ENCODE results near the gene MED10. TPM values are rescaled to one million over a fixed set of nuclear protein-coding genes. Genes with fewer than 3 reads are reported as not detected.
"Not testable (repeated sequence)": the region's sequence is repeated elsewhere in the genome, so short reads cannot be mapped to it uniquely, and the experiment has no call there.

Gene MED10
- total RNA-seq, 3 donors from 2014 or later (not counting 1 experiment from before 2014, with no cell fraction given), result 64.4 to 68.5 (median 64.5) TPM

GRCh38 chr5:6360323-6361072, 17.8 kb downstream of the MED10 start:
- no peaks in the 10 kb centered on the region for H3K27me3 Mint-ChIP-seq (ENCODE audit: low read depth in 2 of 2)
- H3K4me1 Mint-ChIP-seq, result peaks cover 6 to 10% of the 10 kb centered on the region in 2 donors
- no peaks in the 10 kb centered on the region for H3K36me3 Mint-ChIP-seq
- Histone ChIP-seq H3K27me3 (ENCODE audit: control insufficient read depth, insufficient read depth, low read length) (no peaks in the 10 kb centered on the region), H3K9me3 (ENCODE audit: control insufficient read depth, insufficient read depth, low read length) (no peaks in the 10 kb centered on the region), H3K36me3 (ENCODE audit: control insufficient read depth, insufficient read depth, low read length) (no peaks in the 10 kb centered on the region), H3K27ac (ENCODE audit: low read length) (no peak overlapping the region), H3K4me1 (ENCODE audit: control insufficient read depth, insufficient read depth, low read length) (peaks cover 14% of the 10 kb centered on the region), H3K4me3 (ENCODE audit: low read length) (no peak overlapping the region)
- no peak for ATAC-seq
- no peaks in the 10 kb centered on the region for H3K9me3 Mint-ChIP-seq
- no peak for TF ChIP-seq CTCF (IDR thresholded peaks at IDR 0.05)
- 90% methylated on average over 18 of the region's 18 CpGs for WGBS (ENCODE audit: insufficient coverage)
- H3K4me3 Mint-ChIP-seq, result no peak overlapping the region
- peak overlapping the region in 1 of 2 donors; percentile 77 for H3K27ac Mint-ChIP-seq
- intact Hi-C loops (cut with micrococcal nuclease), result no loop called here
- DNase-seq, result no peak

DNA sequence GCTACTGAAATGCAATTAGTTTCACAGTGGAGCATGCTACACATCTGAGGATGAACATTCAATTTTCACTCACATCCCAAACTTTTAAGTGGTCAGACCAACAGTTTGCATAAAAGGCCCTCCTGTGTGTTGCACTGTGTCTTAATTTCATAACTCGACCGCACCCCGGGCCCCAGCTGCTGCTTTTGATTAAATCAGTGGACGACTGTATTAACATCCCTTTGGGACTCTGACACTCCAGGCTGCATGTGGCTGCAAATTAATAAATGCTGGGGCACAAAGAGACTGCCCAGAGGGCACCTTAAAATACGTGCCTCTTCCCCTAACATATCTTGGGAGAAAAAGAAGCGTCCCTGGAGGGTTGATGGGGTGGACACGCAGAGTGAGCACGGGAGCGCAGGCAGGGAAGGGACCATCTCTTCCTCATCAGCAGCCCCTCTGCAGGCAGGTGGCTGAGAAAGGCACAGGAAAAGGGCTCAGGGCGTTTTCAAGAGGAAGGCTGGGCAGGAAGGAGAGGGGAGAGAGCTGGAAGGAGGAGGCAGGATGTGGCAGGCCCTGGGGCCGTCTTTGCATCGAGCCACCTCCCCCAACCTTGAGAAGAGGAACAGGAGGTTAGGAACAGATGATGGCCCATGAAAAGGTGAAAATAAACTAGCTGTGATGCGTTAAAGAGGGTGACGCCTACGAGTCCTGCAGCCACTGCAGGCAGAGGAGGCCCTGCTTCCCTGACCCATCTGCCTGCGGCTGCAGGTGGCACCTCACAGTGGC, 18.6 kb downstream of the MED10 start:
- no peaks in the 10 kb centered on the region for H3K27me3 Mint-ChIP-seq (ENCODE audit: low read depth in 2 of 2)
- peak overlapping the region; percentile 66 for H3K4me3 Mint-ChIP-seq
- 18% methylated on average over 15 of the region's 16 CpGs for WGBS (ENCODE audit: insufficient coverage)
- peaks cover 14% of the 10 kb centered on the region for H3K4me1 ChIP-seq (ENCODE audit: control insufficient read depth, insufficient read depth, low read length)
- TF ChIP-seq CTCF (IDR thresholded peaks at IDR 0.05), result no peak
- ATAC-seq (peak in 2 of 3 donors; percentile 28 to 43), DNase-seq (peak in 1 of 2 donors; percentile 41)
- no peaks in the 10 kb centered on the region for H3K36me3 ChIP-seq (ENCODE audit: control insufficient read depth, insufficient read depth, low read length)
- intact Hi-C loops (cut with micrococcal nuclease), result no loop called here
- H3K4me1 Mint-ChIP-seq, result peaks cover 6 to 10% of the 10 kb centered on the region in 2 donors
- no peaks in the 10 kb centered on the region for H3K9me3 Mint-ChIP-seq
- H3K4me3 ChIP-seq (ENCODE audit: low read length), result no peak overlapping the region
- no peaks in the 10 kb centered on the region for H3K36me3 Mint-ChIP-seq
- H3K9me3 ChIP-seq (ENCODE audit: control insufficient read depth, insufficient read depth, low read length), result no peaks in the 10 kb centered on the region
- H3K27ac Mint-ChIP-seq, result peak overlapping the region; percentile 77 to 82
- H3K27me3 ChIP-seq (ENCODE audit: control insufficient read depth, insufficient read depth, low read length), result no peaks in the 10 kb centered on the region
- H3K27ac ChIP-seq (ENCODE audit: low read length), result no peak overlapping the region

DNA sequence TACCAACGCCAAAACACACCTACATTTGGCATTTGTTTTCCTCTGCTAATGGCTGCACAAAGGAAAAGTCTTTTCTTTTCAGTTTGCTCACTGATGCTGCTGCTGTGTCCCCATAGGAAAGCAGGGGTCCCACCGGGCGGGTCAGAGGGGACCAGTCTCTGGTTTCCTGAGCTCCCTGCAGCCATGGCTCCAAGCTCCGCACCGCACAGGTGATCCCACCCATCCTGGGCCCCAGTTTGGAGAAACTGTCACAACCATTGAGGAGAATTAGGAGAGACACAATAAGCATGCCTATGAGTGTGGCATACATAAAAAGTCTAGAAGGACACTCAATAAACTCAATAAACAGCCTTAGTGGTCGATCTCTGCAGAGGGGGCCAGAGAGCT, 19.9 kb downstream of the MED10 start:
- Mint-ChIP-seq H3K36me3 (no peaks in the 10 kb centered on the region), H3K4me3 (no peak overlapping the region), H3K27me3 (ENCODE audit: low read depth in 2 of 2) (no peaks in the 10 kb centered on the region), H3K4me1 (peaks cover 6 to 10% of the 10 kb centered on the region in 2 donors), H3K9me3 (no peaks in the 10 kb centered on the region), H3K27ac (no peak overlapping the region)
- Histone ChIP-seq H3K4me1 (ENCODE audit: control insufficient read depth, insufficient read depth, low read length) (peaks cover 14% of the 10 kb centered on the region), H3K9me3 (ENCODE audit: control insufficient read depth, insufficient read depth, low read length) (no peaks in the 10 kb centered on the region), H3K27ac (ENCODE audit: low read length) (no peak overlapping the region), H3K4me3 (ENCODE audit: low read length) (no peak overlapping the region), H3K27me3 (ENCODE audit: control insufficient read depth, insufficient read depth, low read length) (no peaks in the 10 kb centered on the region), H3K36me3 (ENCODE audit: control insufficient read depth, insufficient read depth, low read length) (no peaks in the 10 kb centered on the region)
- TF ChIP-seq CTCF (IDR thresholded peaks at IDR 0.05), result no peak
- no peak for ATAC-seq
- intact Hi-C loops (cut with micrococcal nuclease), result no loop called here
- DNase-seq, result no peak
- 96% methylated on average over 6 of the region's 6 CpGs for WGBS (ENCODE audit: insufficient coverage)

- peaks cover 6 to 10% of the 10 kb centered on the region in 2 donors for H3K4me1 Mint-ChIP-seq
- H3K36me3 Mint-ChIP-seq; H3K4me3 ChIP-seq (ENCODE audit: low read length); H3K9me3 ChIP-seq (ENCODE audit: control insufficient read depth, insufficient read depth, low read length); H3K27me3 Mint-ChIP-seq (ENCODE audit: low read depth in 2 of 2); DNase-seq; H3K27ac Mint-ChIP-seq; H3K27ac ChIP-seq (ENCODE audit: low read length); H3K27me3 ChIP-seq (ENCODE audit: control insufficient read depth, insufficient read depth, low read length); H3K4me3 Mint-ChIP-seq; H3K36me3 ChIP-seq (ENCODE audit: control insufficient read depth, insufficient read depth, low read length); ATAC-seq; H3K9me3 Mint-ChIP-seq; intact Hi-C loops (cut with micrococcal nuclease): not testable (repeated sequence)
- 88% methylated on average over 8 of the region's 8 CpGs for WGBS (ENCODE audit: insufficient coverage)
- H3K4me1 ChIP-seq (ENCODE audit: control insufficient read depth, insufficient read depth, low read length), result peaks cover 14% of the 10 kb centered on the region
These were observed 20.4 kb downstream of the MED10 start for GRCh38 chr5:6357817-6358433.

Data from natural killer cell (primary cell).